IMR-90 (cell line): ENCODE results near the gene CCSER1. TPM values are rescaled to one million over a fixed set of nuclear protein-coding genes. Genes with fewer than 3 reads are reported as not detected.

Experiments used
- ATAC-seq: fragments of 200-7000 bp; cut with Tn5 transposase; 2 replicates; pipeline ENCODE4 v1.9.1; 2020; ENCODE audit warnings: low read depth, mild to moderate bottlenecking, moderate library complexity
- BruUV-seq: library from RNA; stranded (reverse); fragments of 400-500 nt; replicated peaks from 2 replicates; lab custom pipeline; 2021; lab: Mats Ljungman, UMichigan
- CTCF ChIA-PET: fragments of 300-600 bp; formaldehyde crosslinking; extraction: SDS; loops from one replicate; lab custom pipeline; 2021; ENCODE audit warnings: antibody characterized with exemption; lab: Yijun Ruan, JAX
- POLR2A ChIA-PET: fragments of 300-600 bp; sonication (Branson Sonifier 250); formaldehyde crosslinking; loops from one replicate; lab custom pipeline; 2022; ENCODE audit warnings: antibody characterized with exemption; ENCODE audit not compliant: unreplicated experiment; lab: Charles Lee
- DNase-seq: peaks from one replicate; pipeline ENCODE4 v3.0.0; 2013
- H2AFZ ChIP-seq: replicated peaks from 2 replicates; pipeline ENCODE3; 2013; ENCODE audit warnings: low read length, mild to moderate bottlenecking; ENCODE audit not compliant: poor library complexity
- H2AK5ac ChIP-seq: 2 replicates; pipeline ENCODE4 v1.6.1; 2013; ENCODE audit warnings: low read depth, low read length, inconsistent platforms
- H2AK9ac ChIP-seq: replicated peaks from 2 replicates; pipeline ENCODE3; 2013; ENCODE audit warnings: mild to moderate bottlenecking, low read depth, low read length, moderate library complexity; ENCODE audit not compliant: poor library complexity
- H2BK120ac ChIP-seq: 2 replicates; pipeline ENCODE4 v1.6.1; 2013; ENCODE audit warnings: low read depth, low read length, inconsistent platforms
- H2BK15ac ChIP-seq: 3 replicates; pipeline ENCODE4 v1.6.1; 2013; ENCODE audit warnings: low read depth, low read length, inconsistent platforms
- H2BK20ac ChIP-seq: 2 replicates; pipeline ENCODE4 v1.6.1; 2013; ENCODE audit warnings: low read depth, mild to moderate bottlenecking, inconsistent platforms, low read length, moderate library complexity
- H2BK5ac ChIP-seq: 2 replicates; pipeline ENCODE4 v1.6.1; 2013; ENCODE audit warnings: mild to moderate bottlenecking, low read depth, low read length, inconsistent platforms; ENCODE audit not compliant: poor library complexity, severe bottlenecking
- H3K14ac ChIP-seq: replicated peaks from 2 replicates; pipeline ENCODE4 v1.6.1; 2013; ENCODE audit warnings: low read depth, low read length, inconsistent platforms
- H3K18ac ChIP-seq: 2 replicates; pipeline ENCODE4 v1.6.1; 2013; ENCODE audit warnings: low read depth, low read length, control low read depth
- H3K23ac ChIP-seq: 2 replicates; pipeline ENCODE4 v1.6.1; 2013; ENCODE audit warnings: low read depth, low read length, inconsistent platforms
- H3K27ac ChIP-seq: 2 replicates; pipeline ENCODE4 v1.5.1; 2013; ENCODE audit warnings: mild to moderate bottlenecking, control low read depth, low read length; ENCODE audit not compliant: insufficient read depth
- H3K27me3 ChIP-seq: 2 replicates; pipeline ENCODE4 v1.6.1; 2013; ENCODE audit warnings: low read length; ENCODE audit not compliant: control insufficient read depth, insufficient read depth
- H3K36me3 ChIP-seq: 2 replicates; pipeline ENCODE4 v1.6.1; 2013; ENCODE audit warnings: low read length, mixed read lengths; ENCODE audit not compliant: control insufficient read depth, insufficient read depth
- H3K4ac ChIP-seq: 2 replicates; pipeline ENCODE4 v1.6.1; 2013; ENCODE audit warnings: low read depth, low read length, inconsistent platforms
- H3K4me1 ChIP-seq: 2 replicates; pipeline ENCODE4 v1.6.1; 2013; ENCODE audit warnings: low read length, mixed read lengths; ENCODE audit not compliant: control insufficient read depth, insufficient read depth
- H3K4me2 ChIP-seq: 2 replicates; pipeline ENCODE4 v1.6.1; 2013; ENCODE audit warnings: low read depth, mild to moderate bottlenecking, control low read depth, low read length, moderate library complexity
- H3K4me3 ChIP-seq: 2 replicates; pipeline ENCODE4 v1.5.1; 2013; ENCODE audit warnings: low read depth, mild to moderate bottlenecking, control low read depth, low read length, moderate library complexity; ENCODE audit not compliant: insufficient read depth
- H3K56ac ChIP-seq: 2 replicates; pipeline ENCODE4 v1.6.1; 2013; ENCODE audit warnings: low read length, inconsistent platforms; ENCODE audit not compliant: insufficient read depth; ENCODE audit errors: extremely low read depth
- H3K79me1 ChIP-seq, 2 experiments: 2 replicates each; pipeline ENCODE4 v1.6.1; 2013; ENCODE audit warnings: low read length in 2 of 2, inconsistent platforms in 1 of 2, low read depth in 1 of 2
- H3K9ac ChIP-seq: 2 replicates; pipeline ENCODE4 v1.6.1; 2013; ENCODE audit warnings: low read depth, low read length, control low read depth
- H3K9me1 ChIP-seq: 2 replicates; pipeline ENCODE4 v1.6.1; 2013; ENCODE audit warnings: low read length, inconsistent platforms; ENCODE audit not compliant: insufficient read depth
- H3K9me3 ChIP-seq: 2 replicates; pipeline ENCODE4 v1.6.1; 2013; ENCODE audit warnings: low read length; ENCODE audit not compliant: control insufficient read depth, insufficient read depth
- H4K20me1 ChIP-seq: 2 replicates; pipeline ENCODE4 v1.6.1; 2013; ENCODE audit warnings: low read length, inconsistent platforms; ENCODE audit not compliant: insufficient read depth
- H4K5ac ChIP-seq: 2 replicates; pipeline ENCODE4 v1.6.1; 2013; ENCODE audit warnings: mild to moderate bottlenecking, low read depth, low read length, control low read depth
- H4K8ac ChIP-seq, 2 experiments: 2 replicates each; pipeline ENCODE4 v1.6.1; 2013; ENCODE audit warnings: low read depth in 2 of 2, low read length in 2 of 2, control low read depth in 1 of 2, inconsistent platforms in 1 of 2
- H4K91ac ChIP-seq: 2 replicates; pipeline ENCODE4 v1.6.1; 2013; ENCODE audit warnings: low read depth, low read length, inconsistent platforms; ENCODE audit not compliant: insufficient read depth
- BHLHE40 ChIP-seq: fragments of 150-350 bp; IDR thresholded peaks from 2 replicates; pipeline ENCODE4 v1.6.1; 2016; ENCODE audit warnings: mild to moderate bottlenecking, low read depth, low read length
- CEBPB ChIP-seq: IDR thresholded peaks from 2 replicates; pipeline ENCODE4 v1.6.1; 2012; ENCODE audit warnings: low read depth, low read length, improper control_type of control experiment
- CTCF ChIP-seq: conservative IDR thresholded peaks from 2 replicates; pipeline ENCODE4 v1.5.1; 2012; ENCODE audit warnings: mild to moderate bottlenecking, low read depth, low read length, improper control_type of control experiment
- MAFK ChIP-seq: IDR thresholded peaks from 2 replicates; pipeline ENCODE4 v1.6.1; 2012; ENCODE audit warnings: low read depth, low read length, improper control_type of control experiment
- RAD21 ChIP-seq: IDR thresholded peaks from 2 replicates; pipeline ENCODE4 v1.6.1; 2012; ENCODE audit warnings: low read length, improper control_type of control experiment
- RFX5 ChIP-seq: IDR thresholded peaks from 2 replicates; pipeline ENCODE4 v1.8.0; 2012; ENCODE audit warnings: low read depth, mild to moderate bottlenecking, low read length, moderate library complexity
- WGBS, 2 experiments: methylation state at CpG; one replicate each; pipeline versions ENCODE4 v1.1.5 to v1.1.7; 2013; ENCODE audit warnings: missing lambda C conversion rate in 2 of 2; ENCODE audit not compliant: insufficient read length in 1 of 2; ENCODE audit errors: extremely low coverage in 2 of 2; 5-methylcytosine and 5-hydroxymethylcytosine counted together
- dilution Hi-C: fragments of 300-500 bp; cut with HindIII; formaldehyde crosslinking; loops from one replicate; pipeline ENCODE4 v1.14.3; 2018; ENCODE audit warnings: low sequenced_read_pairs; ENCODE audit not compliant: unreplicated experiment
- in situ Hi-C: fragments of 300-500 bp; cut with MboI; formaldehyde crosslinking; loops from 3 replicates; pipeline ENCODE4 v1.14.3; 2019; ENCODE audit warnings: low sequenced_read_pairs, inconsistent platforms, mixed read lengths
- intact Hi-C: fragments of 100-400 bp; cut with micrococcal nuclease; formaldehyde crosslinking; loops from 2 replicates; pipeline ENCODE4 v1.10.0; 2022
- polyA plus RNA-seq, 3 experiments: library from polyadenylated mRNA; depleted of rRNA; stranded (reverse); fragments of >200 nt; gene quantifications; 2 replicates each; pipeline ENCODE4 v1.2.3, GENCODE V29; 2012; ENCODE audit warnings: low replicate concordance in 1 of 3
- total RNA-seq: library from RNA; depleted of rRNA; stranded (reverse); fragments of >200 nt; gene quantifications from 2 replicates; pipeline ENCODE4 v1.2.3, GENCODE V29; 2012

Gene CCSER1
- total and polyA plus RNA-seq, 2 of the 4 experiments (the other 2 are of a cell fraction): not detected

GRCh38 chr4:90181644-90182043 lies 54.5 kb downstream of the CCSER1 start:
- Histone ChIP-seq H2AFZ (no peak overlapping the region), H3K14ac (no peak overlapping the region), H4K20me1 (no peaks in the 10 kb centered on the region), H2BK15ac (no peak overlapping the region), H3K23ac (no peak overlapping the region), H3K4me1 (no peaks in the 10 kb centered on the region), H3K4me3 (no peak overlapping the region), H4K8ac (no peak overlapping the region), H3K4ac (no peak overlapping the region), H3K36me3 (no peaks in the 10 kb centered on the region), H3K9me3 (no peaks in the 10 kb centered on the region), H3K4me2 (no peak overlapping the region), H3K27ac (no peak overlapping the region), H2BK120ac (no peak overlapping the region), H2BK5ac (no peak overlapping the region), H3K27me3 (no peaks in the 10 kb centered on the region), H3K56ac (no peak overlapping the region), H3K9ac (no peak overlapping the region), H3K79me1 (no peaks in the 10 kb centered on the region), H4K91ac (no peak overlapping the region), H3K18ac (no peak overlapping the region), H4K5ac (no peak overlapping the region), H2BK20ac (no peak overlapping the region), H3K9me1 (no peaks in the 10 kb centered on the region), H2AK9ac (no peak overlapping the region), H2AK5ac (no peak overlapping the region)
- ATAC-seq: no peak
- no CpG with 5 or more reads among the region's 1 CpG for WGBS, 2 experiments
- no TSS peak for BruUV-seq
- dilution Hi-C loops (no loop called here), intact Hi-C loops (no loop called here), in situ Hi-C loops (no loop called here)
- TF ChIP-seq CTCF (no peak), RAD21 (no peak), BHLHE40 (no peak), CEBPB (no peak), MAFK (no peak), RFX5 (no peak)
- CTCF ChIA-PET: no interaction called here
- POLR2A ChIA-PET: no interaction called here
- DNase-seq: no peak
